ENCODE results near the gene INTS1. TPM values are rescaled to one million over a fixed set of nuclear protein-coding genes. Genes with fewer than 3 reads are reported as not detected.

INTS1 gene
- total and polyA plus RNA-seq, 4 donors = 31.2 to 121 (median 46.0) TPM

DNA sequence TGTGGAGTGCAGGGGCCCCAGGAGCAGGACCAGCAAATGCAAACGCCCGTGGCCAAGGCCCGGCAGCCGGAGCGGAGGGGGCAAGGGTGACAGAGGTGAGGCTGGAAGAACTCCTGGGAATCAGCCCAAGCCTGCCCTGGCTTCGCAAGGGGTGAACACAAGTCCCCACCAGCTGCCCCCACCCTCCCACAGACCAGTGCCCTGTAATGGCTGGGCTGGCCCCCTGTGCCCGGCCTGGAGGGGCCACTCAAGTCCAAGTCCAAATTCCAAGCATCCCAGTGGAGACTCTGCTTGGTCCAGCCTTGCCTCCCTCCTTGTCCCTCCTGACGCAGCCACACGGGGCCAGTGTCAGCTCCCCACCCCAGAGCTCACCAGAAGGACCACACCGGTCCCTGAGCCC lies 73.0 kb downstream of the INTS1 start:
- WGBS, 2 donors = 49 to 63% methylated on average over 10 of the region's 10 CpGs
- TF ChIP-seq, protein P1, sequence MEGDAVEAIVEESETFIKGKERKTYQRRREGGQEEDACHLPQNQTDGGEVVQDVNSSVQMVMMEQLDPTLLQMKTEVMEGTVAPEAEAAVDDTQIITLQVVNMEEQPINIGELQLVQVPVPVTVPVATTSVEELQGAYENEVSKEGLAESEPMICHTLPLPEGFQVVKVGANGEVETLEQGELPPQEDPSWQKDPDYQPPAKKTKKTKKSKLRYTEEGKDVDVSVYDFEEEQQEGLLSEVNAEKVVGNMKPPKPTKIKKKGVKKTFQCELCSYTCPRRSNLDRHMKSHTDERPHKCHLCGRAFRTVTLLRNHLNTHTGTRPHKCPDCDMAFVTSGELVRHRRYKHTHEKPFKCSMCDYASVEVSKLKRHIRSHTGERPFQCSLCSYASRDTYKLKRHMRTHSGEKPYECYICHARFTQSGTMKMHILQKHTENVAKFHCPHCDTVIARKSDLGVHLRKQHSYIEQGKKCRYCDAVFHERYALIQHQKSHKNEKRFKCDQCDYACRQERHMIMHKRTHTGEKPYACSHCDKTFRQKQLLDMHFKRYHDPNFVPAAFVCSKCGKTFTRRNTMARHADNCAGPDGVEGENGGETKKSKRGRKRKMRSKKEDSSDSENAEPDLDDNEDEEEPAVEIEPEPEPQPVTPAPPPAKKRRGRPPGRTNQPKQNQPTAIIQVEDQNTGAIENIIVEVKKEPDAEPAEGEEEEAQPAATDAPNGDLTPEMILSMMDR (IDR thresholded peaks at IDR 0.05; ENCODE audit: control extremely low read depth, extremely low read depth) = no peak
- no peak overlapping the region for H3K9ac ChIP-seq (ENCODE audit: insufficient read depth in 1 of 2, low read length in 2 of 2)
- peaks cover 0 to 9% (median 0%) of the 10 kb centered on the region in 4 donors for H3K36me3 ChIP-seq (ENCODE audit: control insufficient read depth in 4 of 4, insufficient read depth in 4 of 4, low read length in 4 of 4)
- H3K9me3 ChIP-seq (ENCODE audit: control insufficient read depth in 4 of 4, insufficient read depth in 3 of 4, low read length in 3 of 4) = no peaks in the 10 kb centered on the region
- no peak overlapping the region for H3K4me3 ChIP-seq
- ATAC-seq (ENCODE audit: insufficient read depth, low FRiP score) = no peak
- H3K27ac ChIP-seq (ENCODE audit: low read depth in 1 of 2, low read length in 1 of 2) = no peak overlapping the region
- no peak for DNase-seq
- H3K27me3 ChIP-seq (ENCODE audit: control insufficient read depth in 3 of 3, insufficient read depth in 3 of 3, low read length in 2 of 3) = peaks cover 0 to 9% (median 0%) of the 10 kb centered on the region in 3 donors
- H3K4me1 ChIP-seq (ENCODE audit: control insufficient read depth in 5 of 5, insufficient read depth in 5 of 5, low read length in 5 of 5) = peaks cover 0 to 3% (median 0%) of the 10 kb centered on the region in 5 donors

DNA sequence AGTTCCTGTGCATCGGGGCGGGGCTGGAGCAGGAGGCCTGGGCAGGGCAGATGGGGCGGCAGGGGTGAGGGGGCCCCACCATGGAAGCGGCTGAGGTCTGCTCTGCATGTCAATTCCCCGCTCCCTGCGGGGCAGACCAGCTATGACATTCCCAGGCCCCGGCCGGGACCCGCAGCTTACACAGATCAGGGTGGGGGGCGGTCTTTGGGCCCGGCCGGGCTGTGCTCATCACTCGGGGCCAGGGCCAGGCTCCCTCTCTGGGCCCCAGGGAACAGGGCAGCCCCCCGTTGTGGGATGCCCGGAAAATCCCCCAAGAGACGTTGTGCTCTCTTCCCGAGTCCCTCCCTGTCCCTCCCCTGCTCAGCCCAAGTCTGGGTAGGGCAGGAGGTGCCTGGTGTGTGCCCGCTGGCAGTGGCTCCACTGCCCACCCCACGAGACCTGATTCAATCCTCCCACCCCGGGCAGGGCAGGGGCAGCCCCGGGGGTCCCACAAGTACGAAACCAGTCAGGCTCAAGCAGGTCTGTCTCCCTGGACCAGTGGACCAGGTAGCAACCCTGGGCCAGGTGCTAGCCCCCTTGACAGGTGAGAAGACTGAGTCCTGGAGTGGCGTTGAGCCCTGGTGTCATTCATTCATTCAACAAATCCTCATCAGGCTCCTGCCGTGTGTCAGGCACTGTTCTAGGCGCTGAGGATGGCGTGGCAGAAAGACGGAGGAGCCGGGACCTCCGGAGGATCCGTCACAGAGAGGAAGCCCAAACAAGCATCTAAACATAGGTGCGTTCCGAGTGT lies 73.9 kb downstream of the INTS1 start:
- H3K36me3 ChIP-seq (ENCODE audit: control insufficient read depth in 4 of 4, insufficient read depth in 4 of 4, low read length in 4 of 4) = peaks cover 0 to 6% (median 0%) of the 10 kb centered on the region in 4 donors
- H3K27me3 ChIP-seq (ENCODE audit: control insufficient read depth in 3 of 3, insufficient read depth in 3 of 3, low read length in 2 of 3) = peaks cover 0 to 9% (median 0%) of the 10 kb centered on the region in 3 donors
- TF ChIP-seq, protein P1 (IDR thresholded peaks at IDR 0.05; ENCODE audit: control extremely low read depth, extremely low read depth) = no peak
- H3K9me3 ChIP-seq (ENCODE audit: control insufficient read depth in 4 of 4, insufficient read depth in 3 of 4, low read length in 3 of 4) = no peaks in the 10 kb centered on the region
- DNase-seq (no peak), ATAC-seq (ENCODE audit: insufficient read depth, low FRiP score) (no peak)
- no peak overlapping the region for H3K4me3 ChIP-seq
- 70 to 76% methylated on average over 30 to 32 of the region's 32 CpGs for WGBS, 2 donors
- no peak overlapping the region for H3K27ac ChIP-seq (ENCODE audit: low read depth in 1 of 2, low read length in 1 of 2)
- peaks cover 0 to 3% (median 0%) of the 10 kb centered on the region in 5 donors for H3K4me1 ChIP-seq (ENCODE audit: control insufficient read depth in 5 of 5, insufficient read depth in 5 of 5, low read length in 5 of 5)
- no peak overlapping the region for H3K9ac ChIP-seq (ENCODE audit: insufficient read depth in 1 of 2, low read length in 2 of 2)

DNA sequence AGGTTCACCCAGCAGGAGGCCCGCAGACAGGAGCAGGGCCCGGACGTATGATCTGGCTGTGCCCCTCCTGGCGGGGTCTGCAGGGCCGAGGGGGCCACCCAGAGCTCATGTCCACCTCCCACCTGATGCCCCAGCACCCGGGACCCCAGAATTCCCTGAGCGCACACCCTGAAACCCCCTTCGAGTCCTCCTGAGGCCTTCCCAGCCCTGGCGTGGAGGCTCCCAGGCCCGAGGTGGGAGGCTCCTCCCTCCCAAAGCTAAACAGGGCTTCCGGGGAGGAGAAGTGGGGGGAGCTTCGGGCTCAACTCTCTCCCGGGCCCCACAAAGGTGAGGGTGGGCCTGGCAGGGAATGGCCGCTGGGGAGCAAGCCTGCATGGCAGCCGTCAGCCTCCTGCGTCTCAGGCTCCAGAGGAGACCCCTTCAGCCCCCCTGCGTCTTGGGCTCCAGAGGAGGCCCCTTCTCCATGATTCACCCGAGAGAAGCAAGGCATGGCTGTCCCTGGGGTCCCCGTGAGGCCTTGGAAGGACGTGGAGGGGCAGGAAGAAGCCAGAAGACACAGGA lies 75.2 kb downstream of the INTS1 start:
- H3K9me3 ChIP-seq (ENCODE audit: control insufficient read depth in 4 of 4, insufficient read depth in 3 of 4, low read length in 3 of 4) = peaks cover 0 to 4% (median 0%) of the 10 kb centered on the region in 4 donors
- no peak for ATAC-seq (ENCODE audit: insufficient read depth, low FRiP score)
- TF ChIP-seq, protein P1 (IDR thresholded peaks at IDR 0.05; ENCODE audit: control extremely low read depth, extremely low read depth) = no peak
- no peak overlapping the region for H3K27ac ChIP-seq (ENCODE audit: low read depth in 1 of 2, low read length in 1 of 2)
- DNase-seq = no peak
- H3K4me1 ChIP-seq (ENCODE audit: control insufficient read depth in 5 of 5, insufficient read depth in 5 of 5, low read length in 5 of 5) = peaks cover 0 to 3% (median 0%) of the 10 kb centered on the region in 5 donors
- 54 to 55% methylated on average over 19 to 20 of the region's 20 CpGs for WGBS, 2 donors
- peaks cover 0 to 1% (median 0%) of the 10 kb centered on the region in 4 donors for H3K36me3 ChIP-seq (ENCODE audit: control insufficient read depth in 4 of 4, insufficient read depth in 4 of 4, low read length in 4 of 4)
- no peak overlapping the region for H3K4me3 ChIP-seq
- H3K9ac ChIP-seq (ENCODE audit: insufficient read depth in 1 of 2, low read length in 2 of 2) = no peak overlapping the region
- H3K27me3 ChIP-seq (ENCODE audit: control insufficient read depth in 3 of 3, insufficient read depth in 3 of 3, low read length in 2 of 3) = peaks cover 0 to 9% (median 0%) of the 10 kb centered on the region in 3 donors

Measured in lung (tissue), 12 donors.